Gastroesophageal sphincter (tissue), 3 donors: ENCODE results near the gene ARHGAP22.

Experiments used
- POLR2A ChIP-seq, 2 donors: fragments of 450-650 bp; IDR thresholded peaks; one replicate each; pipeline ENCODE4 v1.6.1; 2017; ENCODE audit warnings: antibody characterized with exemption in 2 of 2, mild to moderate bottlenecking in 2 of 2, moderate library complexity in 1 of 2
- POLR2AphosphoS5 ChIP-seq: sonication (generic); formaldehyde crosslinking; IDR thresholded peaks from one replicate; pipeline ENCODE4 v1.6.1; 2017; ENCODE audit warnings: antibody characterized with exemption
- TF ChIP-seq, protein P1 (sequence below), 4 experiments: fragments of 200-600 bp in 2 of 4; fragments of 450-650 bp in 2 of 4; sonication (generic) in 1 of 4; IDR thresholded peaks; one replicate each; pipeline ENCODE4 v1.5.1; 2017 to 2019; ENCODE audit warnings: antibody characterized with exemption in 4 of 4, mild to moderate bottlenecking in 2 of 4, moderate library complexity in 2 of 4

DNA sequence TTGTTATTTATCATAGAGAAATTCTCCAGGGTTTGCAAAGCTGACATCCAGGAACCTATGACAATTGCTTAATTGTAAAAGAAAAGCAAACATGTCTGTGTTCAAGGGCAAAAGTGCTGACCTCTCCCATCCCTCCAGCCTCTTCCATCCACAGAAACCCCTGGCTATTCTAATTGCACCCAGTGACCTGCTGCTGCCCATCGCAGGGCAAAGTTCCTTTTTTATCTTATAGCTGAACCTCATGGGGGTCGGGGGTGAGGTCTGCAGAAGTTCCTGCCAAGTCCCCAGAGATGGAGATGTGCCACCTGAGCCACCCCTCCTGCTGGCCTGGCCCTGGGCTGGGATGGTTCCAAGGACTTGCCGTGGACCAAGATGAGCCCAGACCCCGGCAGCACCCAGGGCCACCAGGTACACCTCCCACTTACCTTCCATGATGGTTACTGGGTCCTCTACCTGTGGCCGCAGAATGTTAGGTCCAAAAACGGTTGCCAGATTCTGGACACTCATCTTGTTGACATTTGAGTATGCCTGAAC lies 151.9 kb downstream of the ARHGAP22 start:
- TF ChIP-seq, protein P1, sequence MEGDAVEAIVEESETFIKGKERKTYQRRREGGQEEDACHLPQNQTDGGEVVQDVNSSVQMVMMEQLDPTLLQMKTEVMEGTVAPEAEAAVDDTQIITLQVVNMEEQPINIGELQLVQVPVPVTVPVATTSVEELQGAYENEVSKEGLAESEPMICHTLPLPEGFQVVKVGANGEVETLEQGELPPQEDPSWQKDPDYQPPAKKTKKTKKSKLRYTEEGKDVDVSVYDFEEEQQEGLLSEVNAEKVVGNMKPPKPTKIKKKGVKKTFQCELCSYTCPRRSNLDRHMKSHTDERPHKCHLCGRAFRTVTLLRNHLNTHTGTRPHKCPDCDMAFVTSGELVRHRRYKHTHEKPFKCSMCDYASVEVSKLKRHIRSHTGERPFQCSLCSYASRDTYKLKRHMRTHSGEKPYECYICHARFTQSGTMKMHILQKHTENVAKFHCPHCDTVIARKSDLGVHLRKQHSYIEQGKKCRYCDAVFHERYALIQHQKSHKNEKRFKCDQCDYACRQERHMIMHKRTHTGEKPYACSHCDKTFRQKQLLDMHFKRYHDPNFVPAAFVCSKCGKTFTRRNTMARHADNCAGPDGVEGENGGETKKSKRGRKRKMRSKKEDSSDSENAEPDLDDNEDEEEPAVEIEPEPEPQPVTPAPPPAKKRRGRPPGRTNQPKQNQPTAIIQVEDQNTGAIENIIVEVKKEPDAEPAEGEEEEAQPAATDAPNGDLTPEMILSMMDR (IDR thresholded peaks at IDR 0.05) = no peak
- TF ChIP-seq POLR2A (IDR thresholded peaks at IDR 0.05) (no peak), POLR2AphosphoS5 (no peak)
